Muscle layer of colon (tissue), 2 donors: Measurements from ENCODE around the gene TDRD10.

Experiments
- H3K27ac ChIP-seq: one replicate; pipeline ENCODE4 v1.7.0; 2013; ENCODE audit warnings: low read depth, mild to moderate bottlenecking, low read length, moderate library complexity
- H3K27me3 ChIP-seq, 2 donors: one replicate each; pipeline ENCODE4 v1.7.0; 2013; ENCODE audit warnings: low read length in 2 of 2, mild to moderate bottlenecking in 2 of 2; ENCODE audit not compliant: insufficient read depth in 2 of 2, control insufficient read depth in 1 of 2
- H3K36me3 ChIP-seq: one replicate; pipeline ENCODE4 v1.7.0; 2013; ENCODE audit warnings: mild to moderate bottlenecking, low read length; ENCODE audit not compliant: insufficient read depth
- H3K4me1 ChIP-seq: one replicate; pipeline ENCODE4 v1.7.0; 2013; ENCODE audit warnings: mild to moderate bottlenecking, low read length; ENCODE audit not compliant: insufficient read depth
- H3K4me3 ChIP-seq, 2 donors: one replicate each; pipeline ENCODE4 v1.7.0; 2013; ENCODE audit warnings: low read length in 2 of 2, low read depth in 1 of 2, mild to moderate bottlenecking in 1 of 2, moderate library complexity in 1 of 2
- H3K9ac ChIP-seq: one replicate; pipeline ENCODE4 v1.7.0; 2013; ENCODE audit warnings: low read length
- H3K9me3 ChIP-seq: one replicate; pipeline ENCODE4 v1.7.0; 2013; ENCODE audit warnings: mild to moderate bottlenecking, low read length
- donor health status: abdominal sarcoma.
- donor health status: Adenocarcinoma of cecum.

TDRD10 gene

GRCh38 chr1:154574716-154575115 is 72.7 kb downstream of the TDRD10 start:
- Histone ChIP-seq H3K4me3 (no peak overlapping the region), H3K36me3 (peaks cover 4% of the 10 kb centered on the region), H3K27ac (no peak overlapping the region), H3K9ac (no peak overlapping the region), H3K9me3 (no peaks in the 10 kb centered on the region), H3K4me1 (no peaks in the 10 kb centered on the region), H3K27me3 (no peaks in the 10 kb centered on the region)

GRCh38 chr1:154575147-154575927 is 73.3 kb downstream of the TDRD10 start:
- Histone ChIP-seq H3K9ac (no peak overlapping the region), H3K27me3 (no peaks in the 10 kb centered on the region), H3K4me1 (no peaks in the 10 kb centered on the region), H3K27ac (no peak overlapping the region), H3K36me3 (peaks cover 11% of the 10 kb centered on the region), H3K4me3 (no peak overlapping the region), H3K9me3 (no peaks in the 10 kb centered on the region)

- H3K36me3 ChIP-seq, result peaks cover 18% of the 10 kb centered on the region
- H3K4me1 ChIP-seq, result no peaks in the 10 kb centered on the region
- no peaks in the 10 kb centered on the region for H3K9me3 ChIP-seq
- H3K27me3 ChIP-seq, result no peaks in the 10 kb centered on the region
- no peak overlapping the region for H3K4me3 ChIP-seq
- no peak overlapping the region for H3K9ac ChIP-seq
- H3K27ac ChIP-seq, result no peak overlapping the region
These were observed 74.0 kb downstream of the TDRD10 start for GRCh38 chr1:154575951-154576566.

- Histone ChIP-seq H3K27me3 (no peaks in the 10 kb centered on the region), H3K9me3 (no peaks in the 10 kb centered on the region), H3K27ac (no peak overlapping the region), H3K4me3 (no peak overlapping the region), H3K4me1 (no peaks in the 10 kb centered on the region), H3K9ac (no peak overlapping the region), H3K36me3 (peaks cover 30% of the 10 kb centered on the region)
These were observed 75.5 kb downstream of the TDRD10 start for GRCh38 chr1:154577346-154578057.

GRCh38 chr1:154578058-154578418 is 76.0 kb downstream of the TDRD10 start:
- Histone ChIP-seq H3K36me3 (peaks cover 36% of the 10 kb centered on the region), H3K4me3 (no peak overlapping the region), H3K27ac (no peak overlapping the region), H3K9me3 (no peaks in the 10 kb centered on the region), H3K27me3 (no peaks in the 10 kb centered on the region), H3K9ac (no peak overlapping the region), H3K4me1 (peaks cover 2% of the 10 kb centered on the region)

GRCh38 chr1:154579374-154579773 is 77.4 kb downstream of the TDRD10 start:
- peaks cover 49% of the 10 kb centered on the region for H3K36me3 ChIP-seq
- no peak overlapping the region for H3K27ac ChIP-seq
- no peaks in the 10 kb centered on the region for H3K27me3 ChIP-seq
- H3K9ac ChIP-seq, result no peak overlapping the region
- no peak overlapping the region for H3K4me3 ChIP-seq
- H3K4me1 ChIP-seq, result peaks cover 15% of the 10 kb centered on the region
- no peaks in the 10 kb centered on the region for H3K9me3 ChIP-seq

GRCh38 chr1:154581766-154582165 is 79.7 kb downstream of the TDRD10 start:
- H3K36me3 ChIP-seq, result peaks cover 73% of the 10 kb centered on the region
- peaks cover 15% of the 10 kb centered on the region for H3K4me1 ChIP-seq
- H3K9ac ChIP-seq, result no peak overlapping the region
- H3K27me3 ChIP-seq, result no peaks in the 10 kb centered on the region
- H3K9me3 ChIP-seq, result no peaks in the 10 kb centered on the region
- H3K27ac ChIP-seq, result no peak overlapping the region
- H3K4me3 ChIP-seq, result no peak overlapping the region

- Histone ChIP-seq H3K4me3 (no peak overlapping the region), H3K27me3 (no peaks in the 10 kb centered on the region), H3K27ac (no peak overlapping the region), H3K9ac (no peak overlapping the region), H3K9me3 (no peaks in the 10 kb centered on the region), H3K4me1 (peaks cover 15% of the 10 kb centered on the region), H3K36me3 (peaks cover 84% of the 10 kb centered on the region)
These were observed 80.9 kb downstream of the TDRD10 start for GRCh38 chr1:154582885-154583284.

GRCh38 chr1:154583773-154584172 is 81.8 kb downstream of the TDRD10 start:
- peaks cover 15% of the 10 kb centered on the region for H3K4me1 ChIP-seq
- H3K9me3 ChIP-seq, result no peaks in the 10 kb centered on the region
- H3K4me3 ChIP-seq, result no peak overlapping the region
- peaks cover 92% of the 10 kb centered on the region for H3K36me3 ChIP-seq
- peak overlapping the region; percentile 3 for H3K9ac ChIP-seq
- no peaks in the 10 kb centered on the region for H3K27me3 ChIP-seq
- H3K27ac ChIP-seq, result no peak overlapping the region

- no peak overlapping the region for H3K27ac ChIP-seq
- H3K9ac ChIP-seq, result peak overlapping the region; percentile 3
- no peaks in the 10 kb centered on the region for H3K27me3 ChIP-seq
- no peaks in the 10 kb centered on the region for H3K9me3 ChIP-seq
- no peak overlapping the region for H3K4me3 ChIP-seq
- peaks cover 97% of the 10 kb centered on the region for H3K36me3 ChIP-seq
- H3K4me1 ChIP-seq, result peaks cover 15% of the 10 kb centered on the region
These were observed 82.4 kb downstream of the TDRD10 start for GRCh38 chr1:154584267-154584994.

- H3K9ac ChIP-seq, result no peak overlapping the region
- peaks cover 15% of the 10 kb centered on the region for H3K4me1 ChIP-seq
- H3K36me3 ChIP-seq, result peaks cover 91% of the 10 kb centered on the region
- no peaks in the 10 kb centered on the region for H3K9me3 ChIP-seq
- H3K4me3 ChIP-seq, result no peak overlapping the region
- no peak overlapping the region for H3K27ac ChIP-seq
- no peaks in the 10 kb centered on the region for H3K27me3 ChIP-seq
These were observed 84.2 kb downstream of the TDRD10 start for GRCh38 chr1:154586231-154586630.
